Stimulated activated CD8-positive, alpha-beta memory T cell treated with anti-CD3 and anti-CD28 coated beads, Interleukin-2, amount 100 ng/mL, for 48 hours (primary cell): ENCODE measurements around the gene USP32.
"Not testable (repeated sequence)": the region's sequence is repeated elsewhere in the genome, so short reads cannot be mapped to it uniquely, and the experiment has no call there.

Source experiments
- DNase-seq, 2 donors: peaks; one replicate each; pipeline ENCODE4 v3.0.0-alpha.2; 2020; ENCODE audit warnings: low read depth in 2 of 2

The USP32 gene

DNA sequence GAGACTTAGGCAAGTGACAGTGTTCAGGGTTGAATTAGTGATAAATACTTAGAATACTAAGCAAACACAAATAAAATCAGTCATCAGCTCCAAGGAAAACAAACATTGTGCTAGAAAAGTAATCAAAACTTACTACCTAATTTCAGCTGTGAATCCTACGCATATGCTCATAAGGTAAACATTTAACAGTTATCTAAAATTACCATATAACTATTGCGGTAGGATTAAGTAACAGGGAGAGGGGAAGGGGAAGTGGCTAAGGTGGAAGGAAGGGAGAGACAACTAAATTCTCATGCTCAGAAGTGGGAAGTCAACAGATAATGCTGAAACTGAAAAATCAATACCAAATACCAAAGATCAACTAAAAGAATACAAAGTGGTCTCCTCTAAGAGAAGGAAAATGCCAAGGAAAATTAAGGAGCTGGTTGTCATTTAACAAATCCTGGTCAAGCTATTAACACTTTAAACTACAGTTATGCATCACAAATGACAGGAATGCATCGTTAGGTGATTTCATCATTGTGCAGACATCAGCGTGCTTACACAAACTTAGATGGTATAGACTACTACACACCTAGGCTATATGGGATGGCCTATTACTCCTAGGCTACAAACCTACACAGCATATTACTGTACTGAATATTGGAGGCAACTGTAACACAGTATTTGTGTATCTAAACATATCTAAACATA lies 20.0 kb downstream of the USP32 start:
- DNase-seq, result no peak

DNA sequence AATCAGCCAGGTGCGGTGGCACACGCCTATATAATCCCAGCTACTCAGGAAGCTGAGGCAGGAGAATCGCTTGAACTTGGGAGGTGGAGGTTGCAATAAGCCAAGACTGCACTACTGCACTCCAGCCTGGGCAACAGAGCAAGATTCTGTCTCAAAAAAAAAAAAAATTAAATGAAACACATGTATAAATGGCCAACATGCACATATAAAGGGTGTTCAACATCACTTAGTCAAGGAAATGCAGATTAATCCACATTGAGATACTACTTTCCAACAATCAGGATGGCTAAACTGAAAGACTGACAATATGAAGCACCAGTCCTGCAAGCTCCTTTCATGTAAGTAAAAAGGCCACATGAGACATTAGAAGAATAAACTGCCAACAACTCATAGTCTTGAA lies 20.5 kb downstream of the USP32 start:
- no peak for DNase-seq

DNA sequence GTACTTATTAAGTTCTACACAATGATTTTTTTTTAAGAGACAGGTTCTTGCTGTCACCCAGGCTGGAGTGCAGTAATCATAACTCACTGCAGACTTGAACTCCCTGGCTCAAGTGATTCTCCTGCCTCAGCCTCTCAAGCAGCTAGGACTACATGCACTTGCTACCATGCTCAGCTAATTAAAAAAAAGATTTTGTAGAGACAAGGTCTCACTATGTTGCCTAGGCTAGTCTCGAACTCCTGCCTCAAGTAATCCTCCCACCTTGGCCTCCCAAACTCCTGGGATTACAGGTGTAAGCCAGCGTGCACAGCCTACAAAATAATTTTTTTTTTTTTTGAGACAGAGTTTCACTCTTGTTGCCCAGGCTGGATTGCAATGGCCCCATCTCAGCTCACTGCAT lies 22.2 kb downstream of the USP32 start:
- no peak for DNase-seq

DNA sequence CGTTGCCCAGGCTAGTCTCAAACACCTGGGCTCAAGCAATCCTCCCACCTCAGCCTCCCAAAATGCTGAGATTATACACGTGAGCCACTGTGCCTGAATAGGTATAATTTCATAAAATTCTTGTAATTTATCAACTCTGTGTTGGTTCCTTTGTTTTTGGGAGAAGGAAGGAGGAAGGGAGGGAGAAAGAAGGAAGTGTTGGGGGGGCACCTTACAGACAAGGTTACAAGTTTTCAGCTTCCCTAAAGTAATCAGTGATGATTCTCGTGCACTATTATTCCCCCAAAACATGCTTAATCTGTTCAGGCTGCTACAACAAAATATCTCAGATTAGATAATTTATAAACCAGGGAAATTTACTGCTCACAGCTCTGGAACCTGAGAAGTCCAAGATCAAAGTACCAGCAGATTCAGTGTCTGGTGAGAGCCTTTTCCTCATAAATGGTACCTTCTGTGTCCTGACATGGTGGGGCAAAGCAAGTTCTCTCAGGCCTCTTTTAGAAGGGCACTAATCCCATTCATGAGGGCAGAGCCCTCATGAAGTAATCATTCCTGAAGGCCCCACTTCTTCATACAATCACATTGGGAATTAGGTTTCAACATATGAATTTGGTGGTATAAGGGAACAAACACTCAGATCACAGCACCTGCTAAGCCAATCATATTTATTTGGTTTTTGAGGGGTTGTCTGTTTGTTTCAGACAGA lies 28.1 kb downstream of the USP32 start:
- DNase-seq, result no peak

DNA sequence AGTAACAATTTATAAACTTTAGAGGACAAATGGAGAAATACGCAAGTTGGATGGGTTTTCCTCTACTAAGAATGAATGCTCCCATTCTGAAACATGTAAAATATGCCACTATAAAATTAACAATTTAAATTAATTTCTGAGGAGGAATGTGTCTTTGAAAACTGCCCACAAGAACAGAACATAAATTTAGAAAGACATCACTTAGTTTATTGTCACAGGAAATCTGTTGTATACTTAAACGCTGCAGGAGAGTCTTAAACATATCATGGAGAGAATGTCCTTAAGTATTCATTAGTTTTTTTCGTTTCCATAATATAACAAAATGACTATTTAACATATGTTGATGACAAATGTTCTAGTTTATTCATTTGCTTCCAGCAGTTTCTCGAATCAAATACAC lies 29.6 kb downstream of the USP32 start:
- no peak for DNase-seq

DNA sequence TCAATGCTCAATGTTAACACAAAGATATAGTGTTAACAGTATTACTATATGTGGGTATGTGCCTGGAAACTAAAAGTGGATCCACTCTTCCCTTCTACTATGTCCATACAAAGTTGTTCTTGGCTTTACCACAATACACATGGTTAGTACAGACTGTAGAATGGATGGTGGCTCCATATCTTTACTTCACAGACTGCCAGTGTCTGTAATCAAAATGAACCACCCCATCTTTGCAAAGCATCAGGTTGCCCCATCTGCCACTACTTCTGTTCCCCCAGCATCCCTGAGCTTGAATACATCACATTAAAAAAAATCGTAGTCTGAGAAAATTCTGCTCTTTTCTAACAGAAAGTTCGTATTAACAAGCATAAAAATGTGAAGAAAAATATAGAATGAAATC lies 30.0 kb downstream of the USP32 start:
- no peak for DNase-seq

DNA sequence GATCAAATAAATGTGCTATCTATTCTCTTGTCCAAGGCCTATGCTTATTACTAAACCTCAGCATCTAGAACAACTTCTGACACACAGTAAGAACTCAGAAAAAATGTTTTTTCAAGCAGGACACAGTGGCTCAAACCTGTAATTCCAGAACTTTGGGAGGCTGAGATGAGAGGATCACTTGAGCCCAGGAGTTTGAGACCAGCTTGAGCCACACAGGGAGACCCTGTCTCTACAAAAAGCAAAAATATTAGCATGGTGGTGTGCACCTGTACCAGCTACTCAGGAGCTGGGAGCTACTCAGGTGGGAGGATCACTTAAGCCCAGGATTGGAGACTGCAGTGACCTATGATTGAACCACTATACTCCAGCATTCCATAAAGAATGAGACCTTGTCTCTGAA lies 32.5 kb downstream of the USP32 start:
- DNase-seq, result no peak

DNA sequence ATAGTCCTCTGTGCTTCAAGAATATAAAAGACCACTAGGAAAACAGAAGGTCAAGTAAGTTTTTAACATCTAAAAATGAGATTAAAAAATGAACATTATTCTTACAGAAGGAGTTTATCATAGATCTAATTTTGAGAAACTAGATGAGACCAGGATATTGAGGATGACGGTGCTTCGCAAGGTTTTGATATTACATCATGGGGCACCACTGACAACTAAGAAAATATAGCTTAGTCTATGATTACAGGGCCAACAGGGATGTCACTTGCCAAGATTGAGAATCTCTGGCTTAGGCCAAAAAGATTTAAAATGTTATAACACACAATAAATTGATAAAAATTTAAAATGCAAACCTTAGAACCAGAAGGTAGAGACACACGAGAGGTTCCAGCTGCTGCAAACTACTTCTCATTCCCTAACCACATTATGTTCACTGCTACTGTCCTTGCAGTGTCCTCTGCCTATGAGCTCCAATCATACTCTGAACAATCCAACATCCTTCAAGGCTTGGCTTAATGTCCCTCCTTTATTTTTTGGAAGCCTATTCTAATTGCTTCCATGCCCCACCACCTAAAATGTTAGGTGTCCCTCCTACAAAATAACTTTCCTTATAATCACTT lies 33.2 kb downstream of the USP32 start:
- no peak for DNase-seq

DNA sequence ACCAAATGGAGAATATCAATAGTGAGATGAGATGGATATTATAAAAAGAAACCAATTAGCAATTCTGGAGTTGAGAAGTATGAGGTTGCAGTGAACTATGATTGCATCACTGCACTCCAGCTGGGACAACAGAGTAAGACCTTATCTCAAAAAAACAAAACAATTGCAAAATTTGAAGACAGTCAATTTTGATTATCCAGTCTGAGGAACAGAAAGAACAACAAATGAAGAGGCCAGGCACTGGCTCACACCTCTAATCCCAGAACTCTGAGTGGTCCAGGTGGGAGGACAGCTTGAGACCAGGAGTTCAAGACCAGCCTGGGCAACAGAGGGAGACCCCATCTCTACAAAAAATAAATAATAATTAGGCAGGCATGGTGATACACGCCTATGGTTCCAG lies 35.0 kb downstream of the USP32 start:
- DNase-seq, result no peak

DNA sequence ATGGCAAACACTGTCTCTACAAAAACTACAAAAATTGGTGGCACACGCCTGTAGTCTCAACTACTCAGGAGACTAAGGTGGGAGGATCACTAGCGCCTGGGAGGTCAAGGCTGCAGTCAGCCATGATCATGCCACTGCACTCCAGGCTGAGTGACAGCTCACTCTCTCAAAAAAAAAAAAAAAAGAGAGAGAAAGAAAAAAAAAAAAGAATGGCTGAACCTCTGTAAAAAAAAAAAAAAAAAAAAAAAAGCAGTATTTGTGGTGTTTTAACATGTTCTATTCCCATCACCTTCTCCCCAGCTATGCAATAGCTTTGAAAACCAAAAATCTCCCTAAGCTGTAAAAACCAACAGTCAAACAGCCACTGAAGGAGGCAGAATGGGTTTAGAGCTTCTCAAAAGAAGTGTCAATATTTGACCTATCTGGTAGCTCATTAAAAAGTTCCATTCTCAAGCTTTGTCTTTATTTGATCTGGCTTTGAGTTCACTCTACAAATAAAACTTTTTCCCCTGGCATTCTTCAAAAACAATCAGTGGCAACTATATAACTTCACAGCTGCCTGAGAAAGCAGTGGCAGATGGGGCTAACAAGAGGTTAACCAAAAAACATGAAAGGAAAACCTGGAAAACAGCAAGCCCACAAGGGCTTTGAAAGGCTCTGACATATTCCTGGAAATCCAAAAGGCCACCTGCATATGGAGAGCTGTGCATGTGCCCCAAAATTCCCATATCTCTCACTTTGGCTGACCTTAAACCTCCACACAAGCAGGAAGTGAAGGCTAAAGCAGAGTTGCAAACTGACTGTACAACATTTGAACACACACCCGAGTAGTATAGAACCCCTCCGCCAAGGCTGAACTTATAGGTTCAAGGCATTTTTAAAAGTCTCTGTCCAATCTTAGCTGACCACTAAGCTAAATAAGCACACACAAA lies 36.0 kb downstream of the USP32 start:
- no peak for DNase-seq

DNA sequence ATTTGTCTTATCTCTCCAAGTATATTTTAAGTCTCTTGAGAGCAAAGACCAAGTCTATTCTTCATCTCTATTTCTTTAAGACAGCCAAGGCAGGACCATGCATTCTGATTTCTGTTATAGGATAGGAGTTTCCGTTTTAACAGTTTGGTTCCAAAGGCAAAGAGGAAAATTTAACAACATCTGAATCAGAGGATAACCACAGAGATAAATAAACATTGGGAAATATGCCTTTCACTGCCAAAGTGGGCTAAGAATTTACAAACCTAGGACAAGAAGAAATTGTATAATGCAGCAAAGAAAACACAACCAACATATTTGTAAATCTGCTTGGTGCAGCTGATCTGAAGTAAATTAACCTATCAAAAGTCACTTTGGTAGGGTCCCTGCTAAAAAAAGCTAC lies 37.7 kb downstream of the USP32 start:
- DNase-seq, result no peak

DNA sequence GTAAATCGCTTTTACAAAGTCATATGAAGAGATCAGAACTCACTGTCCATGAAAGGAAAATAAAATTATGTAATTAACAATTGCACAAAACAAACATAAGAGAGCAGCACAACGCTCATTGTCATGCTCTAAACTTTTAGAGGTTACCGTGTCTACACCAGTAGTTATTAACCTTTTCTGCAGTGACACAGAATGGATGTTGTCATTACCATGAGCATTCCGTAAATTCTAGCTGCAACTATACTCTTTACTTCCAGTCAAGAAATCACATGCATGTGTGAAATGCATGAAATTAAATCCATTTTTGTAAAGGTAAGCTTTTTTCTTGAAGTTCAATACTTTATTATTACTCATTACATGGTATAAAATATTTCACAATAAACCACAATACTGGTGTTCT lies 38.2 kb downstream of the USP32 start:
- no peak for DNase-seq

DNA sequence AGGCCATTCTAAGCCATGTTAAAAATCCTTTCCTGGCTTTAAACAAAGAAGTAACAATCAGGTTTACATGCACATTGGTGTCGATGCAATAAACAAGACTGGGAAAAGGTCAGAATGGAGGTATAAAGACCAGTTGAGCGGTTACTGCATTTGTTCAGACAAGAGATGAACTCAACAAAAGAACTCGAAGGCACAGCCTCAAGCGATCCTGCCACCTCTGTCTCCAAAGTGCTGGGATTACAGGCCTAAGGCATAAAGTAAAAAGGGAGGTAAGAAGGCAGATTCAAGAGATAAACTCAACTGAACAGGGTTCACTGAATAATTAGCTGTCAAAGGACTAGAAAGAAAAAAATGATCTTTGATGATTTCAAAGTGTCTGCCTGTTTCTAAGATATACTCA lies 39.4 kb downstream of the USP32 start:
- DNase-seq, result no peak

DNA sequence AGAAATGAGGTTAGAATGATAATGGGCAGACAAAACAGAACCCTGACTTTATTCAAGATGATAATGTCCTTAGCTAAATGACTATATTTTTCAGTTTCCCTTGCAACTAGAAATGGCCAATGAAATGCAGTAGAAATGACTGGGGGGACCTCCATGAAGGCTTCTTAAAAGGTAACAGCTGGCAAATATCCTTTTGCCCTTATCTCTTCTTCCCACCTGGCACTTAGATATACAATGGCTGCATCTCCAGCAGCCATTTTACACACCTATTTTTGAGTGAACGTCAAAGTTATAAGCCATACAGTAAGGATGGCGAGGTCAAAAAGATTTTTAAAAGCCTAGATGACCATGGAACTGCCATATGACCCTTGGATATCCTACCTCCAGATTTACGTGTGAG lies 39.9 kb downstream of the USP32 start:
- no peak for DNase-seq

DNA sequence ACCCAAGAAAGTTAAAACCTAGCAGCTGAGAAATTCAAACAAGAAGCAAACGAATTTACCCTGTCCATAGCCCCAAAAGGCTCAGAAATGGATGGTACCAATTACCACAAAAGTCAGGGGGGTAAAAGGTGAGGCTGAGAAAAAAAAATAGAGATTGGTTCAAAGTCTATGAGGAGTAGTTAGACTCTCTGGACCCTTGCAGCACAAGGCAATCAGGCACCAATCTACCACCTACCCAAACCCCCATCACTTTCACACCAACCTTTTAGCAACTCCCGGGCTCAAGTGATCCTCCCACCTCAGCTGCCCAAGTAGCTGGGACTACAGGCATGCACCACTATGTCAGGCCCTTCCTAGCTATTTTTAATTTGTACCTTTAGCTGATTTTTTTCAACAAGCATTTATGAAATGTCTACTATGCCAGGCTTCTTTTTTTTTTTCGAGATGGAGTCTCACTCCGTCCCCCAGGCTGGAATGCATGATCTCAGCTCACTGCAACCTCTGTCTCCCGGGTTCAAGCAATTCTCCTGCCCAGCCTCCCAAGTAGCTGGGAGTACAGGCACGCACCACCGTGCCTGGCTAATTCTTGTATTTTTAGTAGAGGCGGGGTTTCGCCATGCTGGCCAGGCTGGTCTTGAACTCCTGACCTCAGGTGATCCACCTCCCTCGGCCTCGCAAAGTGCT lies 40.8 kb downstream of the USP32 start:
- DNase-seq, result no peak

DNA sequence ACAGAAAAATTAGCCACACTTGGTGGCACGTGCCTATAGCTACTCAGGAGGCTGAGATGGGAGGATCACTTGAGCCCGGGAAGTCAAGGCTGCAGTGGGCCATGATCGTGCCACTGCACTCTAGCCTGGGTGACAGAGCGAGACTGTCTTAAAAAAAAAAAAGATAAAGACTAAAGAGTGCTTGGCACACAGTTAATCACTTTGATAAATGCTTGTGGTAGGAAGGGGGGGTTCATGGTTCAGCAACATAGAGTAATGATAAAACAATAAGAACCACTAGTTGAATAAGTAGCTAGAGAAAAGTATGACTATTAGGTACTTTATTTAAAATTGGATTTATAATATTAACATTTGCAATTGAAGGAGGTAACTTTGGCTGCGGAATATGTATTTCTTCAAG lies 43.3 kb downstream of the USP32 start:
- no peak for DNase-seq

DNA sequence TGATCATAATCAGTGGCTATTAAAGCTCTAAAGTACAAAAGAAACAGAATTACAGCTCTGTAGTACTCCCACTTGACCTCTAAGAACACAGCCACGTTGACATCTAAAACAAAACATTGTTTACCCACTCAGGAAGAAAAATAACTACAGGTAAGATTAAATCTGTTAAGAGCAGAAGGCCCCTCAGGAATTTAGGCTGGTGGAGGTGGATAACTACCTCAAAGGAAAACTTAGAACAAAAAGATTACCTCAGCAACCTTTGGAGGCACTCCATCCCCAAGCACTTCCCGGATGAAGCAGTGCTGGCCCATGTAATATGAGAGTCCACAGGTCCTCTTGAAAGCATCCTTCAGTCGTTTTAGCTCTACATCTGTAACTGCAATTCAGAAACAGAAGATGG lies 46.7 kb downstream of the USP32 start:
- DNase-seq, result no peak

DNA sequence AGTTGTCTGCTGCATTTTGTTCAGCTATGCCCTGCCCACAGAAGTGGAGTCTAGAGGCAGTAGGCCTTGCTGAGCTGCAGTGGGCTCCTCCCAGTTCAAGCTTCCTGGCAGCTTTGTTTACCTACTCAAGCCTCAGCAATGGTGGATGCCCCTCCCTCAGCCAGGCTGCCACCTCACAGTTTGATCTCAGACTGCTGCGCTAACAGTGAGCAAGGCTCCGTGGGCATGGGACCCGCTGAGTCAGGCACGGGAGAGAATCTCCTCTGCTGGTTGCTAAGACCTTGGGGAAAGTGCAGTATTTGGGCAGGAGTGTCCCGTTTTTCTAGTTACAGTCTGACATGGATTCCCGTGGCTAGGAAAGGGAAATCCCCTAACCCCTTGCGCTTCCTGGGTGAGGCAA lies 49.4 kb downstream of the USP32 start:
- not testable (repeated sequence) for DNase-seq

DNA sequence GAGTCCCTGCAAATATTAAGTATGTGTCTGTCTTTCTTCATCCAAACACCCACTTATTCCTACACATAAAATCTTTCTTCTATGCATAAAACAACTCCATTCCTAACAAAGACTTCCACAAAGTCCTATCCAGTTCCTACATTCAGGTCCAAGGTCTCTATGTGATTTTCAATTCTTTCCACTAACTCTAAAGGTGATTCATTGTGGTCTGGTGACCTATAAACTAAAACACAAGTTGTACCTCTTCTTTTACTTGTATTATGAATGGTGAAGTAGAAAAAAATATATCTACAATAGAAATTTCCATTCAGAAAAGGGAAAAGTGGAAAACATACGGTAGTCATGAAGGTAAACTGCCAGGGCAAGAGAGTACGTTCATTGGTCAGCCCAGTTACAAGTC lies 56.6 kb downstream of the USP32 start:
- DNase-seq, result no peak

DNA sequence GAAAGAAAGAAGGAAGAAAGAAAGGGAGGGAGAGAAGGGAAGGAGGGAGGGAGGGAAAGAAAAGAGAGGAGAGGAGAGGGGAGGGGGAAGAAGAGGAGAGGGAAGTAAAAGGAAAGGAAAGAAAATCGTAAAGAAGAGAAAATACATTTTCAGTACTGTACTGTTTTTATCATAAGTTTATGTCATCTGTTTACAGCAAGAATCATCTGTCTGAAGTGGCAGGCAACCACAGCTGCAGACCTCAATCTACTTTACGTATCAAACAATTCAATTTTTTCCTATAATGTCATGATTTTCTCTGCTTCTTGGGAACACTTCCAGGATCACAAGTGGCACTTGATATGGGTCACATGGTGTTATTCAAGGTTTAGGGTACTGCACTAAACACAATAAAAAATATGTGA lies 58.3 kb downstream of the USP32 start:
- DNase-seq, result no peak

DNA sequence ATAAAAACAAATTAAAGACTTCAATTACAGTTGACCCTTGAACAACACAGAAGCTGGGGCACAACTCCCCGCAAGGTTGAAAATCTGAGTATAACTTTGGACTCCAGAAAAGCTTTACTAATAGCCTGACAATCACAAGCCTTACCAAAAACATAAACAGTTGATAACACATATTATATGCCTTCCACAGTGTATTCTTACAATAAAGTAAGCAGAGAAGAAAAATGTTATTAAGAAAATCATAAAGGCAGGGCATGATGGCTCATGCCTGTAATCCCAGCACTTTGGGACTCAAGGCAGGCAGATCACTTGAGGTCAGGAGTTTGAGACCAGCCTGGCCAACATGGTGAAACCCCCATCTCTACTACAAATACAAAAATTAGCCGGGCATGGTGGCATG lies 58.9 kb downstream of the USP32 start:
- not testable (repeated sequence) for DNase-seq

DNA sequence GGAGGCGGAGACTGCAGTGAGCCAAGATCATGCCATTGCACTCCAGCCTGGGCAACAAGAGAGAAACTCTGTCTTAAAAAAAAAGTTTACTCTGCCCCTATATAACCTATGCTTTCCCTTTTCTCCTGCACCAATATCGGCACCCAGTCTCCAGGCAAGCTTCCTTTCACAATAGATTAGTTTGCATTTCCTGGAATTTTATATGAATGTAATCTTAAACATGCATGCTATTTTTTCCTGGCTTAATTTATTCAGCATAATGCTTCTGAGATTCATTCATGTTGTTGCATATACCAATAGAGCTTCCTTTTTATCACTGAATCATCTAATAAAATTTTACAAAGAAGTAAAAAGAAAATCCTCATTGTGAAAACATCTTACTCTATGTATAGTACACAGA lies 59.4 kb downstream of the USP32 start:
- DNase-seq, result no peak
